ENCODE measurements around the gene KCNMB1. TPM values are rescaled to one million over a fixed set of nuclear protein-coding genes. Genes with fewer than 3 reads are reported as not detected.

KCNMB1 gene
- total and polyA plus RNA-seq, 2 donors (not counting 3 experiments of a cell fraction or from before 2014, with no cell fraction given), result 0.15 to 0.29 TPM

GRCh38 chr5:170404398-170404797 lies 15.2 kb upstream of the KCNMB1 start:
- no peak overlapping the region for H3K4me2 ChIP-seq (ENCODE audit: insufficient read depth, low read length)
- H3K9me1 ChIP-seq (replicated peaks; ENCODE audit: control insufficient read depth, extremely low read depth, insufficient read depth, low read length), result no peaks in the 10 kb centered on the region
- TF ChIP-seq JUN (IDR thresholded peaks at IDR 0.05; ENCODE audit: borderline replicate concordance, insufficient read depth, insufficient read length, low read depth), result no peak
- no peak for TF ChIP-seq MAX (IDR thresholded peaks at IDR 0.05; ENCODE audit: insufficient read depth, insufficient read length)
- no peak for TF ChIP-seq EZH2 (IDR thresholded peaks at IDR 0.05; ENCODE audit: borderline replicate concordance, low read depth, low read length, severe bottlenecking)
- TF ChIP-seq POLR2A (IDR thresholded peaks at IDR 0.05; ENCODE audit: low read depth, low read length), result no peak
- no peak for TF ChIP-seq GATA2 (IDR thresholded peaks at IDR 0.05; ENCODE audit: insufficient read depth, insufficient read length, low read depth, low read length)
- no peak for TF ChIP-seq POLR2AphosphoS5 (IDR thresholded peaks at IDR 0.05; ENCODE audit: insufficient read depth, low read depth, low read length)
- no peak for TF ChIP-seq MYC (IDR thresholded peaks at IDR 0.05; ENCODE audit: low read depth, low read length)
- TF ChIP-seq FOS (IDR thresholded peaks at IDR 0.05; ENCODE audit: borderline replicate concordance, insufficient read depth, low read length), result no peak
- no peak for TF ChIP-seq CTCF (IDR thresholded peaks at IDR 0.05; ENCODE audit: extremely low read depth in 1 of 2, insufficient read depth in 1 of 2, low read depth in 1 of 2, low read length in 2 of 2)
- H3K36me3 ChIP-seq (ENCODE audit: control insufficient read depth in 2 of 2, extremely low read depth in 1 of 2, insufficient read depth in 2 of 2, low read length in 2 of 2), result no peaks in the 10 kb centered on the region
- H3K4me3 ChIP-seq (replicated peaks in 1 of 3; ENCODE audit: insufficient read depth in 1 of 3, low read depth in 1 of 3, low read length in 3 of 3), result no peak overlapping the region
- H3K27me3 ChIP-seq (ENCODE audit: control insufficient read depth in 2 of 2, insufficient read depth in 2 of 2, low read length in 2 of 2), result peaks cover 0 to 2% of the 10 kb centered on the region in 2 experiments
- H3K79me2 ChIP-seq (ENCODE audit: control insufficient read depth, insufficient read depth, low read length), result no peaks in the 10 kb centered on the region
- H2AFZ ChIP-seq (ENCODE audit: low read depth, low read length), result no peak overlapping the region
- intact Hi-C loops (cut with micrococcal nuclease), result no loop called here
- DNase-seq (ENCODE audit: low read depth, low spot score), result no peak
- no peaks in the 10 kb centered on the region for H3K9me3 ChIP-seq (replicated peaks; ENCODE audit: control insufficient read depth, insufficient read depth, low read length)
- no peak overlapping the region for H3K27ac ChIP-seq (ENCODE audit: insufficient read depth, low read depth, low read length)
- ChIA-PET CTCF (interaction anchor here (0.6 to 1.9 kb wide), 11 partner anchors 12 to 235 kb away, joined by 3 to 27 read pairs (median 3); no protein-coding TSS in a partner anchor), POLR2A (no interaction called here)
- no peaks in the 10 kb centered on the region for H4K20me1 ChIP-seq (replicated peaks; ENCODE audit: control insufficient read depth, extremely low read depth, insufficient read depth, low read length)
- no TSS peak for BruUV-seq (replicated peaks)
- no peaks in the 10 kb centered on the region for H3K4me1 ChIP-seq (ENCODE audit: control insufficient read depth, extremely low read depth, insufficient read depth, low read length)
- dilution Hi-C loops (cut with MboI; ENCODE audit: extremely low pct_ligation_motif_present, low sequenced_read_pairs), result no loop called here
- H3K9ac ChIP-seq (replicated peaks; ENCODE audit: extremely low read depth, insufficient read depth, low read length), result no peak overlapping the region
- no peak for FAIRE-seq

Data from endothelial cell of umbilical vein (primary cell).